B cell (primary cell): ENCODE measurements around the gene DRAP1. TPM values are rescaled to one million over a fixed set of nuclear protein-coding genes. Genes with fewer than 3 reads are reported as not detected.

Source experiments
- ATAC-seq: fragments of 200-7000 bp; cut with Tn5 transposase; one replicate; pipeline ENCODE4 v1.10.0; 2021; ENCODE audit warnings: low read depth, mild to moderate bottlenecking, moderate number of reproducible peaks, moderate library complexity
- CTCF ChIA-PET: fragments of 350-600 bp; sonication (Branson Sonifier 250); formaldehyde crosslinking; loops from one replicate; lab custom pipeline; 2021; ENCODE audit warnings: antibody characterized with exemption, inconsistent platforms; lab: Charles Lee
- POLR2A ChIA-PET: fragments of 350-600 bp; sonication (Branson Sonifier 250); formaldehyde crosslinking; loops from one replicate; lab custom pipeline; 2021; ENCODE audit warnings: antibody characterized with exemption; lab: Charles Lee
- DNase-seq: peaks from one replicate; pipeline ENCODE4 v3.0.0; 2013
- H2AFZ ChIP-seq: 2 replicates; pipeline ENCODE4 v1.6.1; 2012; ENCODE audit warnings: mild to moderate bottlenecking, low read depth, low read length; ENCODE audit not compliant: insufficient read depth, poor library complexity, severe bottlenecking
- H3K27ac ChIP-seq, 2 donors: 1 replicate in 1 of 2; 2 replicates in 1 of 2; pipeline ENCODE4 v1.5.1; 2012 to 2013; ENCODE audit warnings: low read length in 2 of 2, mild to moderate bottlenecking in 2 of 2, moderate library complexity in 1 of 2
- H3K27me3 ChIP-seq, 4 experiments: fragments of 200-600 bp in 1 of 4; sonication (generic) in 1 of 4; replicated peaks in 1 of 4; 1 replicate in 2 of 4; 2 replicates in 2 of 4; pipeline versions ENCODE4 v1.6.1 to v1.7.0; 2013 to 2016; ENCODE audit warnings: low read length in 3 of 4, mild to moderate bottlenecking in 2 of 4, mixed read lengths in 1 of 4, moderate library complexity in 1 of 4; ENCODE audit not compliant: insufficient read depth in 4 of 4, control insufficient read depth in 3 of 4; ENCODE audit errors: control extremely low read depth in 1 of 4
- H3K36me3 ChIP-seq, 2 experiments: replicated peaks in 1 of 2; 1 replicate in 1 of 2; 2 replicates in 1 of 2; pipeline versions ENCODE4 v1.6.1 to v1.7.1; 2013; ENCODE audit warnings: low read length in 1 of 2; ENCODE audit not compliant: insufficient read depth in 2 of 2, control insufficient read depth in 1 of 2; ENCODE audit errors: control extremely low read depth in 1 of 2, extremely low read depth in 1 of 2
- H3K4me1 ChIP-seq, 2 donors: fragments of 200-600 bp in 1 of 2; sonication (generic) in 1 of 2; 1 replicate in 1 of 2; 2 replicates in 1 of 2; pipeline versions ENCODE4 v1.5.1 to v1.6.1; 2013 to 2017; ENCODE audit warnings: low read length in 2 of 2; ENCODE audit not compliant: control insufficient read depth in 2 of 2, insufficient read depth in 2 of 2
- H3K4me2 ChIP-seq: replicated peaks from 2 replicates; pipeline ENCODE3; 2012; ENCODE audit warnings: mild to moderate bottlenecking, low read depth, low read length; ENCODE audit not compliant: poor library complexity, severe bottlenecking
- H3K4me3 ChIP-seq, 5 experiments: fragments of 200-600 bp in 1 of 5; sonication (generic) in 1 of 5; 1 replicate in 3 of 5; 2 replicates in 2 of 5; pipeline versions ENCODE4 v1.5.1 to v1.7.0; 2011 to 2016; ENCODE audit warnings: low read length in 4 of 5, mild to moderate bottlenecking in 4 of 5, low read depth in 2 of 5, control low read depth in 1 of 5, moderate library complexity in 1 of 5; ENCODE audit not compliant: insufficient read depth in 1 of 5; ENCODE audit errors: control extremely low read depth in 1 of 5, extremely low read depth in 1 of 5
- H3K79me2 ChIP-seq: fragments of 200-600 bp; sonication (generic); one replicate; pipeline ENCODE4 v1.6.0; 2016; ENCODE audit warnings: low read length; ENCODE audit not compliant: control insufficient read depth, insufficient read depth
- H3K9ac ChIP-seq: fragments of 200-600 bp; sonication (generic); 2 replicates; pipeline ENCODE4 v1.6.1; 2017; ENCODE audit warnings: mild to moderate bottlenecking, low read length, moderate library complexity
- H3K9me3 ChIP-seq, 3 donors: one replicate each; pipeline versions ENCODE4 v1.6.1 to v1.7.1; 2013; ENCODE audit warnings: low read length in 2 of 3; ENCODE audit not compliant: control insufficient read depth in 2 of 3, insufficient read depth in 1 of 3; ENCODE audit errors: control extremely low read depth in 1 of 3
- H4K20me1 ChIP-seq: 2 replicates; pipeline ENCODE4 v1.6.0; 2012; ENCODE audit warnings: mild to moderate bottlenecking, low read length; ENCODE audit not compliant: insufficient read depth, control insufficient read depth, poor library complexity, severe bottlenecking
- H3K27ac Mint-ChIP-seq: one replicate; pipeline ENCODE4 v1.8.0; 2021; ENCODE audit warnings: mixed read lengths
- H3K27me3 Mint-ChIP-seq: one replicate; pipeline ENCODE4 v1.8.0; 2021; ENCODE audit warnings: mixed read lengths
- H3K4me1 Mint-ChIP-seq: one replicate; pipeline ENCODE4 v1.8.0; 2021; ENCODE audit warnings: mixed read lengths
- H3K4me3 Mint-ChIP-seq: one replicate; pipeline ENCODE4 v1.8.0; 2021; ENCODE audit warnings: mixed read lengths
- H3K9me3 Mint-ChIP-seq: one replicate; pipeline ENCODE4 v1.8.0; 2022; ENCODE audit warnings: mixed read lengths; ENCODE audit not compliant: insufficient read depth
- EZH2 ChIP-seq: IDR thresholded peaks from 2 replicates; pipeline ENCODE4 v1.6.1; 2012; ENCODE audit warnings: borderline replicate concordance, low read depth, mild to moderate bottlenecking, moderate library complexity, low read length; ENCODE audit not compliant: insufficient read depth, poor library complexity, severe bottlenecking
- WGBS: methylation state at CpG from one replicate; pipeline ENCODE4 v1.1.5; 2013; ENCODE audit warnings: missing lambda C conversion rate; ENCODE audit not compliant: insufficient coverage; 5-methylcytosine and 5-hydroxymethylcytosine counted together
- intact Hi-C: fragments of 100-400 bp; cut with micrococcal nuclease; formaldehyde crosslinking; loops from one replicate; pipeline ENCODE4 v1.10.0; 2022
- polyA plus RNA-seq: library from polyadenylated mRNA; depleted of rRNA; stranded (reverse); fragments of >200 nt; gene quantifications from 2 replicates; pipeline ENCODE4 v1.2.3, GENCODE V29; 2012
- total RNA-seq, 2 donors: library from RNA; stranded (reverse); fragments of 120-200 nt in 1 of 2; gene quantifications; 1 replicate in 1 of 2; 2 replicates in 1 of 2; pipeline versions ENCODE4 v1.2.3 to v1.2.4, GENCODE V29; 2013 to 2022
- TF ChIP-seq, protein P1 (sequence below): fragments of 200-600 bp; IDR thresholded peaks from one replicate; pipeline ENCODE4 v1.8.0; 2022; ENCODE audit warnings: antibody characterized with exemption, mild to moderate bottlenecking

DRAP1 gene
- total and polyA plus RNA-seq, 2 donors (not counting 1 experiment from before 2014, with no cell fraction given) = 71.7 to 83.9 TPM

- DNase-seq = no peak
- H2AFZ ChIP-seq = no peak overlapping the region
- peaks cover 7% of the 10 kb centered on the region for H3K4me1 Mint-ChIP-seq
- H3K4me3 Mint-ChIP-seq = no peak overlapping the region
- H3K9me3 Mint-ChIP-seq = no peaks in the 10 kb centered on the region
- TF ChIP-seq, protein P1, sequence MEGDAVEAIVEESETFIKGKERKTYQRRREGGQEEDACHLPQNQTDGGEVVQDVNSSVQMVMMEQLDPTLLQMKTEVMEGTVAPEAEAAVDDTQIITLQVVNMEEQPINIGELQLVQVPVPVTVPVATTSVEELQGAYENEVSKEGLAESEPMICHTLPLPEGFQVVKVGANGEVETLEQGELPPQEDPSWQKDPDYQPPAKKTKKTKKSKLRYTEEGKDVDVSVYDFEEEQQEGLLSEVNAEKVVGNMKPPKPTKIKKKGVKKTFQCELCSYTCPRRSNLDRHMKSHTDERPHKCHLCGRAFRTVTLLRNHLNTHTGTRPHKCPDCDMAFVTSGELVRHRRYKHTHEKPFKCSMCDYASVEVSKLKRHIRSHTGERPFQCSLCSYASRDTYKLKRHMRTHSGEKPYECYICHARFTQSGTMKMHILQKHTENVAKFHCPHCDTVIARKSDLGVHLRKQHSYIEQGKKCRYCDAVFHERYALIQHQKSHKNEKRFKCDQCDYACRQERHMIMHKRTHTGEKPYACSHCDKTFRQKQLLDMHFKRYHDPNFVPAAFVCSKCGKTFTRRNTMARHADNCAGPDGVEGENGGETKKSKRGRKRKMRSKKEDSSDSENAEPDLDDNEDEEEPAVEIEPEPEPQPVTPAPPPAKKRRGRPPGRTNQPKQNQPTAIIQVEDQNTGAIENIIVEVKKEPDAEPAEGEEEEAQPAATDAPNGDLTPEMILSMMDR = no peak
- no peak for TF ChIP-seq EZH2
- CTCF ChIA-PET = no interaction called here
- no peaks in the 10 kb centered on the region for H4K20me1 ChIP-seq
- WGBS = 88% methylated on average over 9 of the region's 11 CpGs
- no peak overlapping the region for H3K27ac ChIP-seq
- no peaks in the 10 kb centered on the region for H3K79me2 ChIP-seq
- no peak overlapping the region for H3K4me3 ChIP-seq
- no peaks in the 10 kb centered on the region for H3K36me3 ChIP-seq
- peaks cover 5% of the 10 kb centered on the region for H3K27me3 Mint-ChIP-seq
- H3K9me3 ChIP-seq = no peaks in the 10 kb centered on the region
- no peak overlapping the region for H3K9ac ChIP-seq
- no peak overlapping the region for H3K27ac Mint-ChIP-seq
- no peak for ATAC-seq
- peaks cover 0 to 3% (median 0%) of the 10 kb centered on the region in 4 experiments for H3K27me3 ChIP-seq
- POLR2A ChIA-PET = interaction anchor here (0.6 to 0.7 kb wide), 2 partner anchors 50 to 249 kb away, joined by 4 to 5 read pairs; no protein-coding TSS in a partner anchor
- H3K4me1 ChIP-seq = peaks cover 6 to 10% of the 10 kb centered on the region in 2 donors
- no peak overlapping the region for H3K4me2 ChIP-seq
- intact Hi-C loops = no loop called here
Measured at GRCh38 chr11:65945941-65946558, 26.8 kb downstream of the DRAP1 start.

GRCh38 chr11:65946655-65947054 lies 27.4 kb downstream of the DRAP1 start:
- Mint-ChIP-seq H3K4me3 (no peak overlapping the region), H3K4me1 (peaks cover under 1% of the 10 kb centered on the region), H3K27ac (no peak overlapping the region), H3K9me3 (no peaks in the 10 kb centered on the region), H3K27me3 (peaks cover 7% of the 10 kb centered on the region)
- H3K36me3 ChIP-seq = no peaks in the 10 kb centered on the region
- ATAC-seq = no peak
- ChIA-PET POLR2A (no interaction called here), CTCF (no interaction called here)
- H3K79me2 ChIP-seq = no peaks in the 10 kb centered on the region
- no peak for DNase-seq
- TF ChIP-seq, protein P1 = no peak
- no peak for TF ChIP-seq EZH2
- 90% methylated on average over 4 of the region's 4 CpGs for WGBS
- no peak overlapping the region for H3K27ac ChIP-seq
- H3K4me2 ChIP-seq = no peak overlapping the region
- peaks cover under 1 to 4% of the 10 kb centered on the region in 2 donors for H3K4me1 ChIP-seq
- peaks cover 0 to 3% (median 0%) of the 10 kb centered on the region in 4 experiments for H3K27me3 ChIP-seq
- H3K9ac ChIP-seq = no peak overlapping the region
- H4K20me1 ChIP-seq = no peaks in the 10 kb centered on the region
- intact Hi-C loops = no loop called here
- H3K4me3 ChIP-seq = no peak overlapping the region
- no peak overlapping the region for H2AFZ ChIP-seq
- H3K9me3 ChIP-seq = no peaks in the 10 kb centered on the region
